Mesendoderm (in vitro differentiated cells): Measurements from ENCODE around the gene HECTD1.
"Not testable (repeated sequence)": the region's sequence is repeated elsewhere in the genome, so short reads cannot be mapped to it uniquely, and the experiment has no call there.

Experiments used
- DNase-seq: peaks from one replicate; pipeline ENCODE4 v3.0.0; 2013
- H2AK5ac ChIP-seq: 2 replicates; pipeline ENCODE4 v1.6.1; 2013; ENCODE audit warnings: low read length, inconsistent platforms
- H2BK120ac ChIP-seq: 2 replicates; pipeline ENCODE4 v1.6.1; 2013; ENCODE audit warnings: low read depth, mild to moderate bottlenecking, low read length, moderate library complexity, mixed read lengths
- H2BK15ac ChIP-seq: replicated peaks from 2 replicates; pipeline ENCODE4 v1.6.1; 2013; ENCODE audit warnings: low read depth, mild to moderate bottlenecking, moderate library complexity
- H2BK5ac ChIP-seq: 2 replicates; pipeline ENCODE4 v1.6.1; 2013; ENCODE audit warnings: low read length, inconsistent platforms
- H3K18ac ChIP-seq: 2 replicates; pipeline ENCODE4 v1.6.1; 2013; ENCODE audit warnings: mild to moderate bottlenecking, low read length, mixed read lengths
- H3K23ac ChIP-seq: one replicate; pipeline ENCODE4 v1.6.1; 2013; ENCODE audit warnings: low read length
- H3K27ac ChIP-seq: 2 replicates; pipeline ENCODE4 v1.5.1; 2013; ENCODE audit warnings: low read depth, mild to moderate bottlenecking, inconsistent platforms, low read length, moderate library complexity
- H3K27me3 ChIP-seq: 2 replicates; pipeline ENCODE4 v1.6.1; 2013; ENCODE audit warnings: low read length, control low read depth, mild to moderate bottlenecking, inconsistent platforms; ENCODE audit not compliant: insufficient read depth, poor library complexity
- H3K36me3 ChIP-seq: 2 replicates; pipeline ENCODE4 v1.6.1; 2013; ENCODE audit warnings: low read length, inconsistent platforms; ENCODE audit not compliant: control insufficient read depth, insufficient read depth
- H3K4ac ChIP-seq: one replicate; pipeline ENCODE4 v1.6.1; 2013; ENCODE audit warnings: low read depth, mild to moderate bottlenecking, low read length, moderate library complexity
- H3K4me1 ChIP-seq: 2 replicates; pipeline ENCODE4 v1.6.1; 2013; ENCODE audit warnings: low read depth, low read length, inconsistent platforms; ENCODE audit not compliant: control insufficient read depth
- H3K4me2 ChIP-seq: 2 replicates; pipeline ENCODE4 v1.6.1; 2013; ENCODE audit warnings: low read length
- H3K4me3 ChIP-seq: 2 replicates; pipeline ENCODE4 v1.5.1; 2013; ENCODE audit warnings: mild to moderate bottlenecking, low read length
- H3K56ac ChIP-seq: one replicate; pipeline ENCODE4 v1.6.1; 2013; ENCODE audit warnings: low read length
- H3K79me1 ChIP-seq: 2 replicates; pipeline ENCODE4 v1.6.1; 2013; ENCODE audit warnings: low read length, inconsistent platforms
- H3K79me2 ChIP-seq: 2 replicates; pipeline ENCODE4 v1.6.1; 2013; ENCODE audit warnings: mild to moderate bottlenecking, low read length; ENCODE audit not compliant: control insufficient read depth, insufficient read depth
- H3K9ac ChIP-seq: 2 replicates; pipeline ENCODE4 v1.6.1; 2013; ENCODE audit warnings: low read length, inconsistent platforms
- H4K5ac ChIP-seq: one replicate; pipeline ENCODE4 v1.6.1; 2013; ENCODE audit warnings: low read length
- H4K8ac ChIP-seq: one replicate; pipeline ENCODE4 v1.6.1; 2013; ENCODE audit warnings: low read depth, mild to moderate bottlenecking, control low read depth, low read length, moderate library complexity
- WGBS: extraction: QIAGEN DNeasy Blood & Tissue Kit; methylation state at CpG from one replicate; pipeline ENCODE4 v1.1.7; 2013; ENCODE audit warnings: low lambda C conversion rate, missing lambda C conversion rate; ENCODE audit not compliant: insufficient coverage; ENCODE audit errors: extremely low coverage; 5-methylcytosine and 5-hydroxymethylcytosine counted together

Gene HECTD1

DNA sequence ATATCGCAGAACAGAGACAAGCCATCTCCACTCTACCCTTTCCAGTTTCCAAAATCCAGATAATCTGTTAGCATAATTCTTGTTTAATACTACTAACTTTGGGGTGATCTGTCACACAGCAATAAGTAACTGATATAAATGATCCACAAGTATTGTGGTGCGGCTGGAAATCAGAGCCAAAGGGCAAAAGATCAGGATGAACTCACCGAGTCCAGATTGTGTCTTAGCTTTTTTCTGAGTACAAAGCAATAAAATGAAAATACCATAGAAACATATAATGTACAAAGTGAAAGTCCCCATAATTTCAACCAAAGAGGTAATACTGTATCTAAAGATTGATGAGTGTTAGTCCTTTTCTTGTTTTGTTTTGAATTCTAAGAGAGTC, 17.4 kb downstream of the HECTD1 start:
- WGBS: no CpG with 5 or more reads among the region's 3 CpGs
- no peak overlapping the region for H2AK5ac ChIP-seq
- H3K79me1 ChIP-seq: peaks cover 11% of the 10 kb centered on the region
- H2BK15ac ChIP-seq: no peak overlapping the region
- no peak overlapping the region for H3K27ac ChIP-seq
- H4K5ac ChIP-seq: no peak overlapping the region
- H3K9ac ChIP-seq: no peak overlapping the region
- H3K79me2 ChIP-seq: peaks cover 17% of the 10 kb centered on the region
- H3K27me3 ChIP-seq: no peaks in the 10 kb centered on the region
- H4K8ac ChIP-seq: no peak overlapping the region
- H3K4me2 ChIP-seq: no peak overlapping the region
- DNase-seq: no peak
- no peaks in the 10 kb centered on the region for H3K4me1 ChIP-seq
- no peak overlapping the region for H3K4ac ChIP-seq
- no peak overlapping the region for H2BK120ac ChIP-seq
- H3K23ac ChIP-seq: no peak overlapping the region
- no peak overlapping the region for H3K4me3 ChIP-seq
- H2BK5ac ChIP-seq: no peak overlapping the region
- H3K56ac ChIP-seq: no peak overlapping the region
- no peaks in the 10 kb centered on the region for H3K36me3 ChIP-seq
- no peak overlapping the region for H3K18ac ChIP-seq

GRCh38 chr14:31189346-31190218, 18.0 kb downstream of the HECTD1 start:
- no peak overlapping the region for H3K4me2 ChIP-seq
- no peak overlapping the region for H2BK5ac ChIP-seq
- no peak overlapping the region for H3K23ac ChIP-seq
- no peak overlapping the region for H3K4me3 ChIP-seq
- no peaks in the 10 kb centered on the region for H3K27me3 ChIP-seq
- H2AK5ac ChIP-seq: no peak overlapping the region
- no peak overlapping the region for H3K4ac ChIP-seq
- H3K4me1 ChIP-seq: no peaks in the 10 kb centered on the region
- H3K9ac ChIP-seq: no peak overlapping the region
- no peak overlapping the region for H2BK15ac ChIP-seq
- H3K18ac ChIP-seq: no peak overlapping the region
- H3K27ac ChIP-seq: no peak overlapping the region
- H2BK120ac ChIP-seq: no peak overlapping the region
- WGBS: no CpG with 5 or more reads among the region's 5 CpGs
- H3K56ac ChIP-seq: no peak overlapping the region
- peaks cover 11% of the 10 kb centered on the region for H3K79me1 ChIP-seq
- no peak overlapping the region for H4K5ac ChIP-seq
- no peaks in the 10 kb centered on the region for H3K36me3 ChIP-seq
- DNase-seq: no peak
- H3K79me2 ChIP-seq: peaks cover 14% of the 10 kb centered on the region
- no peak overlapping the region for H4K8ac ChIP-seq

GRCh38 chr14:31188744-31189143, 18.8 kb downstream of the HECTD1 start:
- no peak overlapping the region for H2BK120ac ChIP-seq
- H3K56ac ChIP-seq: no peak overlapping the region
- DNase-seq: no peak
- no peaks in the 10 kb centered on the region for H3K4me1 ChIP-seq
- H3K4me3 ChIP-seq: no peak overlapping the region
- H4K8ac ChIP-seq: no peak overlapping the region
- peaks cover 14% of the 10 kb centered on the region for H3K79me2 ChIP-seq
- H3K79me1 ChIP-seq: peaks cover 11% of the 10 kb centered on the region
- no peak overlapping the region for H3K27ac ChIP-seq
- no peak overlapping the region for H3K18ac ChIP-seq
- no peak overlapping the region for H2AK5ac ChIP-seq
- H3K36me3 ChIP-seq: no peaks in the 10 kb centered on the region
- no peaks in the 10 kb centered on the region for H3K27me3 ChIP-seq
- no peak overlapping the region for H3K4me2 ChIP-seq
- no peak overlapping the region for H3K4ac ChIP-seq
- no peak overlapping the region for H3K23ac ChIP-seq
- H2BK5ac ChIP-seq: no peak overlapping the region
- WGBS: 100% methylated on average over 1 of the region's 1 CpG
- H2BK15ac ChIP-seq: no peak overlapping the region
- H3K9ac ChIP-seq: no peak overlapping the region
- no peak overlapping the region for H4K5ac ChIP-seq

- H2AK5ac ChIP-seq, H3K27me3 ChIP-seq, H2BK15ac ChIP-seq, H3K18ac ChIP-seq, H3K56ac ChIP-seq, H2BK5ac ChIP-seq, H3K79me2 ChIP-seq, H3K4ac ChIP-seq, H4K5ac ChIP-seq, H4K8ac ChIP-seq, H3K9ac ChIP-seq, H3K4me3 ChIP-seq, DNase-seq, H3K4me2 ChIP-seq, H3K4me1 ChIP-seq, H3K79me1 ChIP-seq, H3K23ac ChIP-seq, H3K36me3 ChIP-seq, H2BK120ac ChIP-seq, H3K27ac ChIP-seq: not testable (repeated sequence)
- WGBS: no CpG with 5 or more reads among the region's 6 CpGs
Observed at GRCh38 chr14:31182016-31182415, 25.6 kb downstream of the HECTD1 start.

DNA sequence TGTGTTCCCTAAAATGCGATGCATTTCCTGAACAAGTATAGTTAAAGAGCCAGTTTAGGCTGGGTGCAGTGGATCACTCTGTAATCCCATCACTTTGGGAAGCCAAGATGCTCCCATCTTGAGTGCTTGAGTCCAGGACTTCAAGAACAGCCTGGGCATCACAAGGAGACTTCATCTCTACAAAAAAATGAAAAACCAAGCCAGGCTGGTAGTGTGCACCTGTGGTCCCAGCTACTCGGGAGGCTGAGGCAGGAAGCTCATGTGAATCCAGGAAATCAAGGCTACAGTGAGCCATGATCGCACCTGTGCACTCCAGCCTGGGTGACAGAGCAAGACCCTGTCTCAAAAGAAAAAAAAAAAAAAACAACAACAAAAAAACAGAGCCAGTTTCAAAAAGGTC, 26.3 kb downstream of the HECTD1 start:
- H3K9ac ChIP-seq: no peak overlapping the region
- no peak overlapping the region for H2BK120ac ChIP-seq
- no peak overlapping the region for H4K5ac ChIP-seq
- peaks cover 2% of the 10 kb centered on the region for H3K79me2 ChIP-seq
- H3K4me2 ChIP-seq: no peak overlapping the region
- peaks cover 2% of the 10 kb centered on the region for H3K36me3 ChIP-seq
- no peak overlapping the region for H3K23ac ChIP-seq
- no peaks in the 10 kb centered on the region for H3K27me3 ChIP-seq
- no peaks in the 10 kb centered on the region for H3K4me1 ChIP-seq
- no peak overlapping the region for H3K27ac ChIP-seq
- no peak overlapping the region for H3K4me3 ChIP-seq
- no CpG with 5 or more reads among the region's 3 CpGs for WGBS
- no peak overlapping the region for H3K18ac ChIP-seq
- H3K56ac ChIP-seq: no peak overlapping the region
- H4K8ac ChIP-seq: no peak overlapping the region
- H2BK5ac ChIP-seq: no peak overlapping the region
- H3K79me1 ChIP-seq: peaks cover 2% of the 10 kb centered on the region
- no peak overlapping the region for H2BK15ac ChIP-seq
- H2AK5ac ChIP-seq: no peak overlapping the region
- DNase-seq: no peak
- H3K4ac ChIP-seq: no peak overlapping the region
